H1 (cell line): ENCODE data around the gene GINS2. TPM values are rescaled to one million over a fixed set of nuclear protein-coding genes. Genes with fewer than 3 reads are reported as not detected.

Experiments used
- CTCF ChIA-PET: fragments of 300-600 bp; sonication (Branson Sonifier 250); formaldehyde crosslinking; loops from one replicate; lab custom pipeline; 2021; ENCODE audit not compliant: partially characterized antibody; lab: Charles Lee
- POLR2A ChIA-PET: fragments of 300-600 bp; sonication (Branson Sonifier 250); formaldehyde crosslinking; loops from one replicate; lab custom pipeline; 2021; ENCODE audit warnings: inconsistent platforms; ENCODE audit not compliant: partially characterized antibody; lab: Charles Lee
- DNase-seq, 2 experiments: peaks; one replicate each; pipeline versions ENCODE4 v3.0.0 to v3.0.0-alpha.2; 2010 to 2022; ENCODE audit warnings: low spot score in 2 of 2, low read depth in 1 of 2, mixed read lengths in 1 of 2
- FAIRE-seq: peaks from 2 replicates; lab custom pipeline; 2011; peaks lifted over from hg19 to GRCh38; lab: Jason Lieb, UNC
- H2AFZ ChIP-seq: 2 replicates; pipeline ENCODE4 v1.8.1; 2012; ENCODE audit warnings: low read length, inconsistent platforms
- H2AK5ac ChIP-seq: 2 replicates; pipeline ENCODE4 v1.6.1; 2013; ENCODE audit warnings: low read depth, low read length
- H2BK120ac ChIP-seq: replicated peaks from 2 replicates; pipeline ENCODE3; 2013; ENCODE audit warnings: low read depth, low read length, inconsistent platforms
- H2BK12ac ChIP-seq: 2 replicates; pipeline ENCODE4 v1.6.1; 2013; ENCODE audit warnings: low read depth, low read length
- H2BK15ac ChIP-seq: 2 replicates; pipeline ENCODE4 v1.6.1; 2013; ENCODE audit warnings: low read length
- H2BK20ac ChIP-seq: 2 replicates; pipeline ENCODE4 v1.6.1; 2013; ENCODE audit warnings: low read length
- H2BK5ac ChIP-seq: 2 replicates; pipeline ENCODE4 v1.6.1; 2013; ENCODE audit warnings: low read depth, low read length
- H3K14ac ChIP-seq: 2 replicates; pipeline ENCODE4 v1.6.1; 2013; ENCODE audit warnings: inconsistent platforms; ENCODE audit not compliant: insufficient read length
- H3K18ac ChIP-seq: 2 replicates; pipeline ENCODE4 v1.6.1; 2013; ENCODE audit warnings: low read length; ENCODE audit errors: extremely low read depth
- H3K23ac ChIP-seq: 2 replicates; pipeline ENCODE4 v1.6.1; 2013; ENCODE audit warnings: inconsistent platforms; ENCODE audit not compliant: insufficient read length
- H3K23me2 ChIP-seq: 2 replicates; pipeline ENCODE4 v1.6.1; 2013; ENCODE audit warnings: low read depth, low read length
- H3K27ac ChIP-seq: 2 replicates; pipeline ENCODE4 v1.6.1; 2011; ENCODE audit warnings: low read depth, low read length, inconsistent platforms
- H3K27me3 ChIP-seq, 4 experiments: replicated peaks in 1 of 4; 1 replicate in 1 of 4; 2 replicates in 3 of 4; pipeline versions ENCODE4 v1.6.1 to v1.8.1; 2011 to 2013; ENCODE audit warnings: low read length in 3 of 4, mild to moderate bottlenecking in 3 of 4, inconsistent platforms in 2 of 4, mixed read lengths in 2 of 4, moderate library complexity in 1 of 4; ENCODE audit not compliant: control insufficient read depth in 3 of 4, insufficient read depth in 3 of 4; ENCODE audit errors: extremely low read depth in 1 of 4
- H3K36me3 ChIP-seq, 4 experiments: 2 replicates each; pipeline versions ENCODE4 v1.6.1 to v1.8.1; 2011 to 2013; ENCODE audit warnings: mild to moderate bottlenecking in 4 of 4, low read length in 3 of 4, moderate library complexity in 2 of 4, control low read depth in 1 of 4, inconsistent platforms in 1 of 4; ENCODE audit not compliant: insufficient read depth in 4 of 4, control insufficient read depth in 2 of 4
- H3K4ac ChIP-seq: replicated peaks from 2 replicates; pipeline ENCODE3; 2013; ENCODE audit warnings: low read length, low read depth, mixed read lengths, inconsistent platforms; ENCODE audit not compliant: insufficient read length
- H3K4me1 ChIP-seq, 4 experiments: replicated peaks in 1 of 4; 1 replicate in 1 of 4; 2 replicates in 3 of 4; pipeline versions ENCODE4 v1.6.1 to v1.8.1; 2011 to 2013; ENCODE audit warnings: low read length in 3 of 4, inconsistent platforms in 2 of 4, mixed read lengths in 1 of 4; ENCODE audit not compliant: insufficient read depth in 4 of 4, control insufficient read depth in 3 of 4
- H3K4me2 ChIP-seq, 2 experiments: 2 replicates each; pipeline versions ENCODE4 v1.6.1 to v1.8.1; 2011 to 2013; ENCODE audit warnings: low read depth in 2 of 2, low read length in 2 of 2, control low read depth in 1 of 2, inconsistent platforms in 1 of 2, mild to moderate bottlenecking in 1 of 2; ENCODE audit not compliant: insufficient read depth in 1 of 2
- H3K4me3 ChIP-seq, 4 experiments: fragments of 200-600, 300-600 bp in 1 of 4; sonication (generic), shearing (Covaris generic), sonication (Bioruptor Twin) in 1 of 4; 2 replicates each; pipeline versions ENCODE4 v1.5.1 to v1.8.1; 2011 to 2016; ENCODE audit warnings: low read length in 4 of 4, low read depth in 3 of 4, control low read depth in 2 of 4, inconsistent platforms in 2 of 4, mild to moderate bottlenecking in 2 of 4, mixed read lengths in 1 of 4, moderate library complexity in 1 of 4; ENCODE audit not compliant: insufficient read depth in 2 of 4; ENCODE audit errors: extremely low read depth in 1 of 4
- H3K56ac ChIP-seq: replicated peaks from 2 replicates; pipeline ENCODE3; 2013; ENCODE audit warnings: low read depth, mild to moderate bottlenecking, mixed read lengths, low read length, inconsistent platforms; ENCODE audit not compliant: insufficient read length
- H3K79me1 ChIP-seq: 2 replicates; pipeline ENCODE4 v1.6.1; 2013; ENCODE audit warnings: low read depth, low read length, control low read depth
- H3K79me2 ChIP-seq, 2 experiments: 2 replicates each; pipeline versions ENCODE4 v1.6.1 to v1.8.1; 2012 to 2013; ENCODE audit warnings: low read length in 2 of 2, mild to moderate bottlenecking in 2 of 2, inconsistent platforms in 1 of 2; ENCODE audit not compliant: insufficient read depth in 2 of 2, control insufficient read depth in 1 of 2
- H3K9ac ChIP-seq, 4 experiments: replicated peaks in 1 of 4; 1 replicate in 1 of 4; 2 replicates in 3 of 4; pipeline versions ENCODE4 v1.6.1 to v1.8.1; 2011 to 2013; ENCODE audit warnings: low read depth in 3 of 4, low read length in 3 of 4, control low read depth in 2 of 4, mild to moderate bottlenecking in 2 of 4, moderate library complexity in 2 of 4, inconsistent platforms in 1 of 4; ENCODE audit errors: extremely low read depth in 1 of 4
- H3K9me3 ChIP-seq, 2 experiments: 2 replicates each; pipeline versions ENCODE4 v1.6.1 to v1.8.1; 2012 to 2013; ENCODE audit warnings: mild to moderate bottlenecking in 2 of 2, moderate library complexity in 2 of 2, control low read depth in 1 of 2, inconsistent platforms in 1 of 2, low read depth in 1 of 2, low read length in 1 of 2, mixed read lengths in 1 of 2; ENCODE audit not compliant: insufficient read depth in 2 of 2
- H4K20me1 ChIP-seq, 2 experiments: replicated peaks in 1 of 2; 2 replicates each; pipeline versions ENCODE3 to v1.8.1; 2011 to 2013; ENCODE audit warnings: inconsistent platforms in 2 of 2, low read length in 2 of 2, mild to moderate bottlenecking in 1 of 2; ENCODE audit not compliant: insufficient read depth in 2 of 2, control insufficient read depth in 1 of 2
- H4K5ac ChIP-seq: 2 replicates; pipeline ENCODE4 v1.6.1; 2013; ENCODE audit warnings: low read length, low read depth, mixed read lengths, inconsistent platforms; ENCODE audit not compliant: insufficient read length
- H4K8ac ChIP-seq: 2 replicates; pipeline ENCODE4 v1.8.0; 2013; ENCODE audit warnings: mild to moderate bottlenecking, moderate library complexity, low read length, inconsistent platforms; ENCODE audit not compliant: insufficient read depth; ENCODE audit errors: extremely low read depth
- H4K91ac ChIP-seq: replicated peaks from 2 replicates; pipeline ENCODE3; 2013; ENCODE audit warnings: low read length, mixed read lengths, inconsistent platforms; ENCODE audit not compliant: insufficient read length
- RBBP5 ChIP-seq: IDR thresholded peaks from 2 replicates; pipeline ENCODE4 v1.7.1; 2012; ENCODE audit warnings: low read depth, mild to moderate bottlenecking, inconsistent platforms, low read length, moderate library complexity, borderline replicate concordance
- SP2 ChIP-seq: IDR thresholded peaks from 2 replicates; pipeline ENCODE4 v1.6.1; 2012; ENCODE audit warnings: mild to moderate bottlenecking, low read length, inconsistent platforms
- WGBS, 2 experiments: shearing (Covaris generic) in 1 of 2; methylation state at CpG; one replicate each; pipeline versions ENCODE4 v1.1.6 to v1.1.7; 2013 to 2015; ENCODE audit warnings: low lambda C conversion rate in 2 of 2, mixed read lengths in 2 of 2, inconsistent platforms in 1 of 2, low coverage in 1 of 2, missing lambda C conversion rate in 1 of 2; ENCODE audit not compliant: insufficient replicate concordance in 2 of 2, insufficient coverage in 1 of 2, insufficient read length in 1 of 2; ENCODE audit errors: extremely low coverage in 1 of 2, missing lambda C conversion rate in 1 of 2; 5-methylcytosine and 5-hydroxymethylcytosine counted together
- polyA plus RNA-seq, 7 experiments: library from polyadenylated mRNA; depleted of rRNA in 3 of 7; stranded (reverse) in 5 of 7; unstranded in 2 of 7; fragments of >200 nt in 5 of 7; fragments of 200-250 nt in 2 of 7; gene quantifications; 1 replicate in 5 of 7; 2 replicates in 1 of 7; 4 replicates in 1 of 7; pipeline versions ENCODE4 v1.2.1 to v1.2.3, GENCODE V29; 2011 to 2013; ENCODE audit warnings: missing spikeins in 2 of 7, mixed read lengths in 2 of 7
- total RNA-seq: library from RNA; stranded (reverse); fragmentation: NEBNext Ultra II Directional; extraction: Animal tissue kit (Norgen Biotek cat#: 25700); gene quantifications from 2 replicates; pipeline ENCODE4 v1.2.1, GENCODE V29; 2021

GINS2 gene
- total and polyA plus RNA-seq, 2 of the 8 experiments (the other 6 are each of a cell fraction or from before 2014, with no cell fraction given) = 29.4 to 59.1 TPM

DNA sequence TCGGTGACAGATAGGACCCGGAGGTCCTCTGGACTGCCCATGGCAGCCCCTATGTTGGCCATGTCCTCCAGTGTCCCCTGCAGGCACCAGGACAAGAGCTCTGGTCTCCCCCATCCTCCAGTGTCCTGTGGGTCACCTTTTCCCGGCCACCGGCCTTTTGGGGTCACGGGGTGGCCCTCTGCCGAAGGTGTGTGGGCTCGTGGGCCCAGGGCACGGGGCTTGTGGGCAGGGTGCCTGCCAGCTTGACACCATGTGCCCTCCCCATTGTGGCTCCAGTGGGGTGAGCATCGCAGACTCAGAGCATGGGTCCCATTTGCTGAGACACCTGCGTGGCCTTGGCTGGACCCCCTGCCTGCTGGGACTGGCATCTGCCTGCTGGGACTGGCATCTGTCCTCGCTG lies 57.5 kb downstream of the GINS2 start:
- Histone ChIP-seq H3K4ac (no peak overlapping the region), H2BK120ac (no peak overlapping the region), H2BK5ac (no peak overlapping the region), H3K23me2 (no peaks in the 10 kb centered on the region), H2AFZ (no peak overlapping the region), H4K5ac (no peak overlapping the region), H3K79me2 (peaks cover 30 to 96% of the 10 kb centered on the region in 2 experiments), H4K91ac (no peak overlapping the region), H3K4me2 (no peak overlapping the region), H4K8ac (no peak overlapping the region), H3K9me3 (peaks cover 9 to 10% of the 10 kb centered on the region in 2 experiments; a peak in 3 of 4 replicates), H3K4me1 (peaks cover 0 to 15% (median 2%) of the 10 kb centered on the region in 4 experiments; a peak in 6 of 7 replicates), H4K20me1 (peaks cover 51 to 67% of the 10 kb centered on the region in 2 experiments), H3K27ac (no peak overlapping the region), H3K27me3 (no peaks in the 10 kb centered on the region), H2BK20ac (no peak overlapping the region), H2BK15ac (no peak overlapping the region), H3K36me3 (peaks cover 0 to 9% (median 2%) of the 10 kb centered on the region in 4 experiments; a peak in 4 of 8 replicates), H3K56ac (no peak overlapping the region), H2BK12ac (no peak overlapping the region), H3K79me1 (peaks cover 36% of the 10 kb centered on the region), H3K9ac (no peak overlapping the region), H3K14ac (no peak overlapping the region), H3K4me3 (no peak overlapping the region), H3K18ac (no peak overlapping the region), H3K23ac (no peak overlapping the region), H2AK5ac (no peak overlapping the region)
- POLR2A ChIA-PET = interaction anchor here (0.6 to 1.7 kb wide), 3 partner anchors 13 to 321 kb away, joined by 3 to 4 read pairs (median 4); partner anchors contain the start of gene GSE1
- TF ChIP-seq RBBP5 = no peak
- TF ChIP-seq SP2 = no peak
- no peak for DNase-seq
- WGBS, 2 experiments = 93% methylated on average over 9 of the region's 11 CpGs; no CpG with 5 or more reads in 1 of the 2 experiments
- CTCF ChIA-PET = interaction anchor here (1.1 to 2.6 kb wide), 12 partner anchors 11 to 312 kb away, joined by 3 to 15 read pairs (median 4); no protein-coding TSS in a partner anchor
- FAIRE-seq = no peak
